Naive thymus-derived CD4-positive, alpha-beta T cell (primary cell): ENCODE data around the gene SLAMF9. TPM values are rescaled to one million over a fixed set of nuclear protein-coding genes. Genes with fewer than 3 reads are reported as not detected.

ENCODE experiments used
- ATAC-seq: fragments of 150-1000 bp; cut with Tn5 transposase; 2 replicates; pipeline ENCODE4 v1.10.0; 2021; ENCODE audit warnings: mild to moderate bottlenecking, moderate library complexity
- CTCF ChIA-PET: fragments of 350-600 bp; sonication (Branson Sonifier 250); formaldehyde crosslinking; loops from one replicate; lab custom pipeline; 2021; ENCODE audit warnings: antibody characterized with exemption; lab: Charles Lee
- POLR2A ChIA-PET: fragments of 350-600 bp; sonication (Branson Sonifier 250); formaldehyde crosslinking; loops from one replicate; lab custom pipeline; 2021; ENCODE audit warnings: antibody characterized with exemption, inconsistent platforms; lab: Charles Lee
- DNase-seq, 9 donors: peaks; one replicate each; pipeline versions ENCODE4 v3.0.0 to v3.0.0-alpha.2; 2020 to 2022; ENCODE audit warnings: mixed read lengths in 1 of 9
- H3K27ac ChIP-seq: one replicate; pipeline ENCODE4 v1.7.0; 2013; ENCODE audit warnings: mild to moderate bottlenecking, low read depth, low read length, moderate library complexity
- H3K27me3 ChIP-seq, 2 donors: one replicate each; pipeline ENCODE4 v1.7.0; 2013; ENCODE audit warnings: low read length in 2 of 2, mild to moderate bottlenecking in 2 of 2, moderate library complexity in 2 of 2; ENCODE audit not compliant: control insufficient read depth in 2 of 2, insufficient read depth in 2 of 2
- H3K36me3 ChIP-seq, 3 experiments: 1 replicate in 2 of 3; 2 replicates in 1 of 3; pipeline ENCODE4 v1.7.0; 2013; ENCODE audit warnings: low read length in 3 of 3, mild to moderate bottlenecking in 3 of 3, moderate library complexity in 1 of 3; ENCODE audit not compliant: insufficient read depth in 3 of 3, control insufficient read depth in 2 of 3
- H3K4me1 ChIP-seq, 2 donors: one replicate each; pipeline ENCODE4 v1.7.0; 2013; ENCODE audit warnings: low read length in 2 of 2, mild to moderate bottlenecking in 2 of 2, moderate library complexity in 1 of 2; ENCODE audit not compliant: control insufficient read depth in 2 of 2, insufficient read depth in 2 of 2
- H3K4me3 ChIP-seq: 2 replicates; pipeline ENCODE4 v1.7.0; 2013; ENCODE audit warnings: mild to moderate bottlenecking, low read length
- H3K9me3 ChIP-seq, 3 experiments: 1 replicate in 2 of 3; 2 replicates in 1 of 3; pipeline ENCODE4 v1.7.0; 2013; ENCODE audit warnings: low read length in 3 of 3; ENCODE audit not compliant: control insufficient read depth in 2 of 3
- H3K27ac Mint-ChIP-seq, 9 donors: one replicate each; pipeline ENCODE4 v1.8.0; 2020 to 2022; ENCODE audit warnings: mixed read lengths in 9 of 9, mild to moderate bottlenecking in 8 of 9, moderate library complexity in 5 of 9, inconsistent platforms in 2 of 9
- H3K27me3 Mint-ChIP-seq, 5 donors: one replicate each; pipeline ENCODE4 v1.8.0; 2021 to 2022; ENCODE audit warnings: mixed read lengths in 5 of 5, mild to moderate bottlenecking in 1 of 5
- H3K36me3 Mint-ChIP-seq, 5 donors: one replicate each; pipeline ENCODE4 v1.8.0; 2020 to 2022; ENCODE audit warnings: mixed read lengths in 5 of 5, mild to moderate bottlenecking in 3 of 5, inconsistent platforms in 1 of 5
- H3K4me1 Mint-ChIP-seq, 7 donors: one replicate each; pipeline ENCODE4 v1.8.0; 2020 to 2022; ENCODE audit warnings: mixed read lengths in 7 of 7, mild to moderate bottlenecking in 3 of 7, inconsistent platforms in 1 of 7
- H3K4me3 Mint-ChIP-seq, 10 donors: one replicate each; pipeline ENCODE4 v1.8.0; 2020 to 2022; ENCODE audit warnings: mild to moderate bottlenecking in 10 of 10, mixed read lengths in 10 of 10, moderate library complexity in 6 of 10, inconsistent platforms in 2 of 10
- H3K9me3 Mint-ChIP-seq, 11 donors: one replicate each; pipeline ENCODE4 v1.8.0; 2020 to 2022; ENCODE audit warnings: mixed read lengths in 11 of 11, mild to moderate bottlenecking in 4 of 11, inconsistent platforms in 1 of 11, moderate library complexity in 1 of 11
- intact Hi-C, 2 donors: fragments of 100-400 bp; cut with micrococcal nuclease; formaldehyde crosslinking; loops; one replicate each; pipeline ENCODE4 v1.15.1; 2023
- polyA plus RNA-seq, 2 donors: library from polyadenylated mRNA; unstranded; fragments of 300-500 nt; fragmentation: Illumina TruSeq; gene quantifications; one replicate each; pipeline ENCODE4 v1.2.3, GENCODE V29; 2021
- total RNA-seq, 6 experiments: library from RNA in 5 of 6; stranded (reverse) in 5 of 6; gene quantifications; 1 replicate in 5 of 6; 2 replicates in 1 of 6; pipeline ENCODE4 v1.2.3 and lab custom pipeline; 2021 to 2026

The SLAMF9 gene
- total and polyA plus RNA-seq, 7 experiments from 2014 or later = not detected

- H3K27me3 Mint-ChIP-seq = peaks cover 28 to 71% (median 30%) of the 10 kb centered on the region in 5 donors
- peak overlapping the region; percentile 50 to 79 (median 72) for H3K4me3 Mint-ChIP-seq
- ChIA-PET POLR2A (interaction anchor here (1.0 to 1.4 kb wide), 2 partner anchors 20 to 52 kb away, joined by 4 to 5 read pairs; partner anchors contain the start of gene TAGLN2), CTCF (interaction anchor here (1.1 to 2.2 kb wide), 6 partner anchors 9 to 145 kb away, joined by 4 to 16 read pairs (median 8); no protein-coding TSS in a partner anchor)
- DNase-seq (no peak), ATAC-seq (no peak)
- no peaks in the 10 kb centered on the region for H3K9me3 ChIP-seq
- H3K36me3 ChIP-seq = no peaks in the 10 kb centered on the region
- H3K36me3 Mint-ChIP-seq = no peaks in the 10 kb centered on the region
- no peak overlapping the region for H3K27ac ChIP-seq
- peaks cover 8 to 18% (median 14%) of the 10 kb centered on the region in 7 donors for H3K4me1 Mint-ChIP-seq
- H3K4me3 ChIP-seq = peak overlapping the region; percentile 57
- H3K4me1 ChIP-seq = peaks cover 4 to 7% of the 10 kb centered on the region in 2 donors
- H3K9me3 Mint-ChIP-seq = no peaks in the 10 kb centered on the region
- peaks cover 8 to 11% of the 10 kb centered on the region in 2 donors for H3K27me3 ChIP-seq
- peak overlapping the region in 2 of 9 donors; percentile 9 to 17 for H3K27ac Mint-ChIP-seq
- intact Hi-C loops = loop anchor here (1.0 to 5.0 kb wide), 8 partner anchors 9 to 783 kb away; partner anchors contain the start of genes DUSP23 (in 1 of the 2) and TAGLN2 (in 1 of the 2)
Observed at GRCh38 chr1:159944623-159945455, 9.2 kb downstream of the SLAMF9 start.

- Mint-ChIP-seq H3K36me3 (no peaks in the 10 kb centered on the region), H3K9me3 (no peaks in the 10 kb centered on the region), H3K4me3 (peak overlapping the region in 1 of 10 donors; percentile 76), H3K27ac (peak overlapping the region in 1 of 9 donors; percentile 17), H3K4me1 (peaks cover 8 to 18% (median 14%) of the 10 kb centered on the region in 7 donors), H3K27me3 (peaks cover 28 to 66% (median 32%) of the 10 kb centered on the region in 5 donors)
- Histone ChIP-seq H3K4me1 (peaks cover 4 to 7% of the 10 kb centered on the region in 2 donors), H3K9me3 (no peaks in the 10 kb centered on the region), H3K36me3 (no peaks in the 10 kb centered on the region), H3K27ac (no peak overlapping the region), H3K27me3 (peaks cover 8 to 11% of the 10 kb centered on the region in 2 donors), H3K4me3 (no peak overlapping the region)
- intact Hi-C loops = loop anchor here in 1 of 2 donors (2.0 kb wide), 1 partner anchor 145 kb away; no protein-coding TSS in a partner anchor
- DNase-seq = no peak
- no peak for ATAC-seq
- ChIA-PET POLR2A (no interaction called here), CTCF (interaction anchor here (1.6 kb wide), 1 partner anchor 19 kb away, joined by 4 read pairs; the partner anchor contains the start of gene TAGLN2)
Observed at GRCh38 chr1:159943908-159944622, 10.0 kb downstream of the SLAMF9 start.

GRCh38 chr1:159943278-159943640 lies 10.8 kb downstream of the SLAMF9 start:
- H3K9me3 Mint-ChIP-seq = no peaks in the 10 kb centered on the region
- no peaks in the 10 kb centered on the region for H3K36me3 Mint-ChIP-seq
- CTCF ChIA-PET = interaction anchor here (0.6 to 1.6 kb wide), 2 partner anchors 18 to 155 kb away, joined by 3 to 4 read pairs; partner anchors contain the start of gene TAGLN2
- Histone ChIP-seq H3K27ac (no peak overlapping the region), H3K36me3 (no peaks in the 10 kb centered on the region), H3K9me3 (no peaks in the 10 kb centered on the region), H3K4me3 (no peak overlapping the region), H3K4me1 (peaks cover 4 to 7% of the 10 kb centered on the region in 2 donors), H3K27me3 (peaks cover 8 to 11% of the 10 kb centered on the region in 2 donors)
- ATAC-seq (no peak), DNase-seq (peak in 1 of 9 donors; percentile 15)
- intact Hi-C loops = no loop called here
- no peak overlapping the region for H3K4me3 Mint-ChIP-seq
- POLR2A ChIA-PET = interaction anchor here (0.9 kb wide), 1 partner anchor 9 kb away, joined by 4 read pairs; no protein-coding TSS in a partner anchor
- peaks cover 11 to 20% (median 14%) of the 10 kb centered on the region in 7 donors for H3K4me1 Mint-ChIP-seq
- peaks cover 28 to 64% (median 36%) of the 10 kb centered on the region in 5 donors for H3K27me3 Mint-ChIP-seq
- no peak overlapping the region for H3K27ac Mint-ChIP-seq

- Histone ChIP-seq H3K4me1 (peaks cover 4 to 7% of the 10 kb centered on the region in 2 donors), H3K4me3 (no peak overlapping the region), H3K27me3 (peaks cover 8 to 11% of the 10 kb centered on the region in 2 donors), H3K36me3 (no peaks in the 10 kb centered on the region), H3K9me3 (no peaks in the 10 kb centered on the region), H3K27ac (no peak overlapping the region)
- no peak for ATAC-seq
- peaks cover 28 to 62% (median 36%) of the 10 kb centered on the region in 5 donors for H3K27me3 Mint-ChIP-seq
- ChIA-PET CTCF (interaction anchor here (0.6 to 1.6 kb wide), 3 partner anchors 18 to 155 kb away, joined by 3 to 4 read pairs (median 3); partner anchors contain the start of gene TAGLN2), POLR2A (interaction anchor here (0.9 kb wide), 1 partner anchor 9 kb away, joined by 4 read pairs; no protein-coding TSS in a partner anchor)
- H3K36me3 Mint-ChIP-seq = no peaks in the 10 kb centered on the region
- peaks cover 11 to 20% (median 14%) of the 10 kb centered on the region in 7 donors for H3K4me1 Mint-ChIP-seq
- intact Hi-C loops = no loop called here
- no peak for DNase-seq
- no peak overlapping the region for H3K27ac Mint-ChIP-seq
- no peak overlapping the region for H3K4me3 Mint-ChIP-seq
- no peaks in the 10 kb centered on the region for H3K9me3 Mint-ChIP-seq
Observed at GRCh38 chr1:159942632-159943277, 11.3 kb downstream of the SLAMF9 start.

- Histone ChIP-seq H3K9me3 (no peaks in the 10 kb centered on the region), H3K4me3 (no peak overlapping the region), H3K27ac (no peak overlapping the region), H3K36me3 (no peaks in the 10 kb centered on the region), H3K27me3 (peaks cover 8 to 11% of the 10 kb centered on the region in 2 donors), H3K4me1 (peaks cover 4 to 7% of the 10 kb centered on the region in 2 donors)
- ChIA-PET CTCF (interaction anchor here (0.8 to 1.6 kb wide), 3 partner anchors 17 to 137 kb away, joined by 3 to 6 read pairs (median 4); partner anchors contain the start of gene TAGLN2), POLR2A (no interaction called here)
- H3K27me3 Mint-ChIP-seq = peaks cover 28 to 54% (median 36%) of the 10 kb centered on the region in 5 donors
- H3K4me1 Mint-ChIP-seq = peaks cover 11 to 21% (median 17%) of the 10 kb centered on the region in 7 donors
- H3K27ac Mint-ChIP-seq = no peak overlapping the region
- intact Hi-C loops = no loop called here
- H3K4me3 Mint-ChIP-seq = no peak overlapping the region
- ATAC-seq (no peak), DNase-seq (no peak)
- H3K36me3 Mint-ChIP-seq = no peaks in the 10 kb centered on the region
- H3K9me3 Mint-ChIP-seq = no peaks in the 10 kb centered on the region
Observed at GRCh38 chr1:159941591-159942560, 12.2 kb downstream of the SLAMF9 start.
